OCI-LY7 (cell line): ENCODE data around the gene ADAMTS6. TPM values are rescaled to one million over a fixed set of nuclear protein-coding genes. Genes with fewer than 3 reads are reported as not detected.

Experiments
- BruUV-seq: library from RNA; stranded (reverse); fragments of 400-500 nt; replicated peaks from 2 replicates; lab custom pipeline; 2021; lab: Mats Ljungman, UMichigan
- CTCF ChIA-PET: fragments of 300-600 bp; sonication (Branson Sonifier 250); formaldehyde crosslinking; loops from one replicate; lab custom pipeline; 2022; ENCODE audit warnings: antibody characterized with exemption; ENCODE audit not compliant: unreplicated experiment; lab: Charles Lee
- POLR2A ChIA-PET: fragments of 300-600 bp; sonication (Branson Sonifier 250); formaldehyde crosslinking; loops from one replicate; lab custom pipeline; 2022; ENCODE audit warnings: antibody characterized with exemption; lab: Charles Lee
- DNase-seq: peaks from one replicate; pipeline ENCODE4 v3.0.0-alpha.2; 2015; ENCODE audit warnings: low spot score
- H2AFZ ChIP-seq: fragments of 200-600 bp; sonication (generic), shearing (Covaris generic); 2 replicates; pipeline ENCODE4 v1.6.1; 2014; ENCODE audit warnings: mild to moderate bottlenecking, antibody characterized with exemption, low read length, moderate library complexity
- H3K27ac ChIP-seq: fragments of 200-600 bp; sonication (generic); 2 replicates; pipeline ENCODE4 v1.5.1; 2014; ENCODE audit warnings: mixed run types, low read depth, mild to moderate bottlenecking, moderate library complexity, low read length, inconsistent platforms; ENCODE audit not compliant: poor library complexity, severe bottlenecking
- H3K36me3 ChIP-seq: fragments of 200-600 bp; sonication (generic); 2 replicates; pipeline ENCODE4 v1.6.1; 2014; ENCODE audit warnings: mild to moderate bottlenecking, antibody characterized with exemption, low read length, moderate library complexity, mixed read lengths; ENCODE audit not compliant: insufficient read depth
- H3K4me1 ChIP-seq: fragments of 200-600 bp; sonication (generic); 2 replicates; pipeline ENCODE4 v1.5.1; 2014; ENCODE audit warnings: mild to moderate bottlenecking, low read length; ENCODE audit not compliant: insufficient read depth, poor library complexity, severe bottlenecking
- H3K4me2 ChIP-seq: fragments of 200-600 bp; sonication (generic); 2 replicates; pipeline ENCODE4 v1.6.1; 2014; ENCODE audit warnings: mild to moderate bottlenecking, low read length
- H3K4me3 ChIP-seq: fragments of 200-600 bp; sonication (generic); 2 replicates; pipeline ENCODE4 v1.5.1; 2014; ENCODE audit warnings: mild to moderate bottlenecking, low read depth, low read length; ENCODE audit not compliant: poor library complexity, severe bottlenecking
- H3K79me2 ChIP-seq: fragments of 200-600 bp; sonication (generic); 2 replicates; pipeline ENCODE4 v1.6.1; 2016; ENCODE audit warnings: low read depth, mild to moderate bottlenecking, low read length, moderate library complexity, mixed read lengths; ENCODE audit not compliant: insufficient read depth
- H3K9me2 ChIP-seq: fragments of 200-600 bp; sonication (generic); 2 replicates; pipeline ENCODE4 v1.6.1; 2016; ENCODE audit warnings: mild to moderate bottlenecking, low read length, mixed read lengths; ENCODE audit not compliant: insufficient read depth
- H3K9me3 ChIP-seq: fragments of 200-600 bp; sonication (generic); 2 replicates; pipeline ENCODE4 v1.6.1; 2014; ENCODE audit warnings: mild to moderate bottlenecking, mixed run types, low read length, mixed read lengths
- H4K20me1 ChIP-seq: fragments of 200-600 bp; sonication (generic); 2 replicates; pipeline ENCODE4 v1.6.1; 2014; ENCODE audit warnings: mild to moderate bottlenecking, antibody characterized with exemption, low read length, moderate library complexity, mixed read lengths; ENCODE audit not compliant: insufficient read depth
- EZH2phosphoT487 ChIP-seq: fragments of 200-600 bp; sonication (generic); IDR thresholded peaks from 2 replicates; pipeline ENCODE4 v1.6.1; 2018; ENCODE audit warnings: low read depth, borderline replicate concordance, mild to moderate bottlenecking, mixed run types, antibody characterized with exemption, low read length, moderate library complexity, mixed read lengths
- intact Hi-C: fragments of 100-400 bp; cut with micrococcal nuclease; formaldehyde crosslinking; loops from one replicate; pipeline ENCODE4 v1.10.0; 2022; ENCODE audit not compliant: unreplicated experiment
- total RNA-seq, 2 experiments: library from RNA; depleted of rRNA in 1 of 2; stranded (reverse); fragments of >200 nt in 1 of 2; shearing (Covaris generic) in 1 of 2; gene quantifications; 2 replicates each; pipeline ENCODE4 v1.2.3, GENCODE V29; 2014 to 2022
- TF ChIP-seq, protein P1 (sequence below): fragments of 200-600 bp; sonication (generic); conservative IDR thresholded peaks from 2 replicates; pipeline ENCODE4 v1.5.1; 2014; ENCODE audit warnings: mild to moderate bottlenecking, antibody characterized with exemption, low read length, moderate library complexity, mixed read lengths

ADAMTS6 gene
- total RNA-seq, 2 experiments from 2014 or later = 13.9 to 18.1 TPM

DNA sequence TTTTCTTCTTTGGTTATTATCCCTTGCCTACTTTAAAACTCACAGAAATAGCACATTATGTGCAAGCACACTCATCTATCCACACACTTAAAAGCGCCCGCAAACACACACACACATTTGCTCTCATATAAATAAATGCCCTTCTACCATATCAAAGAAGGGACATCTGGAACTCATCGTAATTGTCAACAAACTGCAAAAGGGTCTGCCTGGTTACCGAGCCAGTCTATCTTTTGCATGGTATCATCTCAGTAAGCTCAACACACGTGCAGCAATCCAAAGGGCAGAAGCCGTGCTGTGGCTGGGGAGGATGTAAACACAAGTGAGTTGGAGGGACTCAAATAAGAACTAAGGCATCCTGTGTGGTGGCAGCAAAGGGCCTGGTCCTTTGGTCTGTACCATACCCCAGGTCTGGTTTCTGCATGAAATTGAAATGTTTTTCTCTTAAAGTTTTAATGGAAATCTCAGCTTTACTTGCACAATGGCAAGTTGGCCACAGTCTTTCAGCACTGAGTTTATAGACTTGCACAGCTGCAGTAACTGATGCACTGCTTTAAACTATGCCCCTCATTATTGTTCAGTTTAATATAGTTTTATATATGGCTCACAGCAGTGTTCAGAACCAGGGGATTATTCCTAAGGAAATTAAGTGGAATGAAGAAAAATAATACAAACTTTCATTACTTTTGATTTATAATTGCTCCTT, 331.0 kb downstream of the ADAMTS6 start:
- CTCF ChIA-PET = no interaction called here
- POLR2A ChIA-PET = interaction anchor here (0.8 to 0.9 kb wide), 2 partner anchors 241 to 308 kb away, joined by 3 read pairs; no protein-coding TSS in a partner anchor
- H3K9me2 ChIP-seq = no peaks in the 10 kb centered on the region
- H3K4me3 ChIP-seq = no peak overlapping the region
- no peaks in the 10 kb centered on the region for H3K9me3 ChIP-seq
- H3K27ac ChIP-seq = no peak overlapping the region
- TF ChIP-seq EZH2phosphoT487 = no peak
- TF ChIP-seq, protein P1, sequence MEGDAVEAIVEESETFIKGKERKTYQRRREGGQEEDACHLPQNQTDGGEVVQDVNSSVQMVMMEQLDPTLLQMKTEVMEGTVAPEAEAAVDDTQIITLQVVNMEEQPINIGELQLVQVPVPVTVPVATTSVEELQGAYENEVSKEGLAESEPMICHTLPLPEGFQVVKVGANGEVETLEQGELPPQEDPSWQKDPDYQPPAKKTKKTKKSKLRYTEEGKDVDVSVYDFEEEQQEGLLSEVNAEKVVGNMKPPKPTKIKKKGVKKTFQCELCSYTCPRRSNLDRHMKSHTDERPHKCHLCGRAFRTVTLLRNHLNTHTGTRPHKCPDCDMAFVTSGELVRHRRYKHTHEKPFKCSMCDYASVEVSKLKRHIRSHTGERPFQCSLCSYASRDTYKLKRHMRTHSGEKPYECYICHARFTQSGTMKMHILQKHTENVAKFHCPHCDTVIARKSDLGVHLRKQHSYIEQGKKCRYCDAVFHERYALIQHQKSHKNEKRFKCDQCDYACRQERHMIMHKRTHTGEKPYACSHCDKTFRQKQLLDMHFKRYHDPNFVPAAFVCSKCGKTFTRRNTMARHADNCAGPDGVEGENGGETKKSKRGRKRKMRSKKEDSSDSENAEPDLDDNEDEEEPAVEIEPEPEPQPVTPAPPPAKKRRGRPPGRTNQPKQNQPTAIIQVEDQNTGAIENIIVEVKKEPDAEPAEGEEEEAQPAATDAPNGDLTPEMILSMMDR = no peak
- H3K36me3 ChIP-seq = no peaks in the 10 kb centered on the region
- no peaks in the 10 kb centered on the region for H3K4me1 ChIP-seq
- H3K4me2 ChIP-seq = no peak overlapping the region
- DNase-seq = no peak
- BruUV-seq = no TSS peak
- H2AFZ ChIP-seq = no peak overlapping the region
- H3K79me2 ChIP-seq = no peaks in the 10 kb centered on the region
- intact Hi-C loops = no loop called here
- no peaks in the 10 kb centered on the region for H4K20me1 ChIP-seq

DNA sequence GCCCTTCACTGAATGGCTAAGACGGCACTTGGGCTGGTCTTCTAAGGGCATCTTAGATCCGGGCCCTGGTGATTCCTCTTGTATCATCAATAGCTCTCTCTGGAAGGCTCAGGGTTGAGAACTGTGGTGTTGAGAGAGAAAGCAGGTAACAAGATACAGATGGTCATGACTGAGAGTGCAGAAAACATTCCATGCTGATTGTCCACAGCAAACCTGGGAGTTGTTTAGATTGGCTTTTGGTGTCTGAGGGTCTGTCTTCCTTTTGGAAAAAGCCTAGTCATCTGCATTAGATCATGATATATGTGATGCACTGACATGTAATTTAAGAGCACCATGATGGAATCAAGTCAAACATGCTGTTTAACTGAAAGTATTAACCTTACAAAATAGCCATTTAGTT, 331.9 kb downstream of the ADAMTS6 start:
- H2AFZ ChIP-seq = no peak overlapping the region
- TF ChIP-seq, protein P1 = no peak
- no peak for TF ChIP-seq EZH2phosphoT487
- ChIA-PET CTCF (no interaction called here), POLR2A (interaction anchor here (0.8 kb wide), 1 partner anchor 240 kb away, joined by 3 read pairs; no protein-coding TSS in a partner anchor)
- no peaks in the 10 kb centered on the region for H4K20me1 ChIP-seq
- no peak overlapping the region for H3K4me3 ChIP-seq
- no peak overlapping the region for H3K4me2 ChIP-seq
- H3K9me3 ChIP-seq = no peaks in the 10 kb centered on the region
- H3K9me2 ChIP-seq = no peaks in the 10 kb centered on the region
- H3K79me2 ChIP-seq = no peaks in the 10 kb centered on the region
- H3K4me1 ChIP-seq = no peaks in the 10 kb centered on the region
- H3K27ac ChIP-seq = no peak overlapping the region
- BruUV-seq = no TSS peak
- intact Hi-C loops = no loop called here
- no peak for DNase-seq
- no peaks in the 10 kb centered on the region for H3K36me3 ChIP-seq
